H1 (cell line): ENCODE data around the gene EML4. TPM values are rescaled to one million over a fixed set of nuclear protein-coding genes. Genes with fewer than 3 reads are reported as not detected.

Experiments used
- CTCF ChIA-PET: fragments of 300-600 bp; sonication (Branson Sonifier 250); formaldehyde crosslinking; loops from one replicate; lab custom pipeline; 2021; ENCODE audit not compliant: partially characterized antibody; lab: Charles Lee
- POLR2A ChIA-PET: fragments of 300-600 bp; sonication (Branson Sonifier 250); formaldehyde crosslinking; loops from one replicate; lab custom pipeline; 2021; ENCODE audit warnings: inconsistent platforms; ENCODE audit not compliant: partially characterized antibody; lab: Charles Lee
- DNase-seq, 2 experiments: peaks; one replicate each; pipeline versions ENCODE4 v3.0.0 to v3.0.0-alpha.2; 2010 to 2022; ENCODE audit warnings: low spot score in 2 of 2, low read depth in 1 of 2, mixed read lengths in 1 of 2
- FAIRE-seq: peaks from 2 replicates; lab custom pipeline; 2011; peaks lifted over from hg19 to GRCh38; lab: Jason Lieb, UNC
- H2AFZ ChIP-seq: 2 replicates; pipeline ENCODE4 v1.8.1; 2012; ENCODE audit warnings: low read length, inconsistent platforms
- H2AK5ac ChIP-seq: 2 replicates; pipeline ENCODE4 v1.6.1; 2013; ENCODE audit warnings: low read depth, low read length
- H2BK120ac ChIP-seq: replicated peaks from 2 replicates; pipeline ENCODE3; 2013; ENCODE audit warnings: low read depth, low read length, inconsistent platforms
- H2BK12ac ChIP-seq: 2 replicates; pipeline ENCODE4 v1.6.1; 2013; ENCODE audit warnings: low read depth, low read length
- H2BK15ac ChIP-seq: 2 replicates; pipeline ENCODE4 v1.6.1; 2013; ENCODE audit warnings: low read length
- H2BK20ac ChIP-seq: 2 replicates; pipeline ENCODE4 v1.6.1; 2013; ENCODE audit warnings: low read length
- H2BK5ac ChIP-seq: 2 replicates; pipeline ENCODE4 v1.6.1; 2013; ENCODE audit warnings: low read depth, low read length
- H3K14ac ChIP-seq: 2 replicates; pipeline ENCODE4 v1.6.1; 2013; ENCODE audit warnings: inconsistent platforms; ENCODE audit not compliant: insufficient read length
- H3K18ac ChIP-seq: 2 replicates; pipeline ENCODE4 v1.6.1; 2013; ENCODE audit warnings: low read length; ENCODE audit errors: extremely low read depth
- H3K23ac ChIP-seq: 2 replicates; pipeline ENCODE4 v1.6.1; 2013; ENCODE audit warnings: inconsistent platforms; ENCODE audit not compliant: insufficient read length
- H3K23me2 ChIP-seq: 2 replicates; pipeline ENCODE4 v1.6.1; 2013; ENCODE audit warnings: low read depth, low read length
- H3K27ac ChIP-seq: 2 replicates; pipeline ENCODE4 v1.6.1; 2011; ENCODE audit warnings: low read depth, low read length, inconsistent platforms
- H3K27me3 ChIP-seq, 4 experiments: replicated peaks in 1 of 4; 1 replicate in 1 of 4; 2 replicates in 3 of 4; pipeline versions ENCODE4 v1.6.1 to v1.8.1; 2011 to 2013; ENCODE audit warnings: low read length in 3 of 4, mild to moderate bottlenecking in 3 of 4, inconsistent platforms in 2 of 4, mixed read lengths in 2 of 4, moderate library complexity in 1 of 4; ENCODE audit not compliant: control insufficient read depth in 3 of 4, insufficient read depth in 3 of 4; ENCODE audit errors: extremely low read depth in 1 of 4
- H3K36me3 ChIP-seq, 4 experiments: 2 replicates each; pipeline versions ENCODE4 v1.6.1 to v1.8.1; 2011 to 2013; ENCODE audit warnings: mild to moderate bottlenecking in 4 of 4, low read length in 3 of 4, moderate library complexity in 2 of 4, control low read depth in 1 of 4, inconsistent platforms in 1 of 4; ENCODE audit not compliant: insufficient read depth in 4 of 4, control insufficient read depth in 2 of 4
- H3K4ac ChIP-seq: replicated peaks from 2 replicates; pipeline ENCODE3; 2013; ENCODE audit warnings: low read length, low read depth, mixed read lengths, inconsistent platforms; ENCODE audit not compliant: insufficient read length
- H3K4me1 ChIP-seq, 4 experiments: replicated peaks in 1 of 4; 1 replicate in 1 of 4; 2 replicates in 3 of 4; pipeline versions ENCODE4 v1.6.1 to v1.8.1; 2011 to 2013; ENCODE audit warnings: low read length in 3 of 4, inconsistent platforms in 2 of 4, mixed read lengths in 1 of 4; ENCODE audit not compliant: insufficient read depth in 4 of 4, control insufficient read depth in 3 of 4
- H3K4me2 ChIP-seq, 2 experiments: 2 replicates each; pipeline versions ENCODE4 v1.6.1 to v1.8.1; 2011 to 2013; ENCODE audit warnings: low read depth in 2 of 2, low read length in 2 of 2, control low read depth in 1 of 2, inconsistent platforms in 1 of 2, mild to moderate bottlenecking in 1 of 2; ENCODE audit not compliant: insufficient read depth in 1 of 2
- H3K4me3 ChIP-seq, 4 experiments: fragments of 200-600, 300-600 bp in 1 of 4; sonication (generic), shearing (Covaris generic), sonication (Bioruptor Twin) in 1 of 4; 2 replicates each; pipeline versions ENCODE4 v1.5.1 to v1.8.1; 2011 to 2016; ENCODE audit warnings: low read length in 4 of 4, low read depth in 3 of 4, control low read depth in 2 of 4, inconsistent platforms in 2 of 4, mild to moderate bottlenecking in 2 of 4, mixed read lengths in 1 of 4, moderate library complexity in 1 of 4; ENCODE audit not compliant: insufficient read depth in 2 of 4; ENCODE audit errors: extremely low read depth in 1 of 4
- H3K56ac ChIP-seq: replicated peaks from 2 replicates; pipeline ENCODE3; 2013; ENCODE audit warnings: low read depth, mild to moderate bottlenecking, mixed read lengths, low read length, inconsistent platforms; ENCODE audit not compliant: insufficient read length
- H3K79me1 ChIP-seq: 2 replicates; pipeline ENCODE4 v1.6.1; 2013; ENCODE audit warnings: low read depth, low read length, control low read depth
- H3K79me2 ChIP-seq, 2 experiments: 2 replicates each; pipeline versions ENCODE4 v1.6.1 to v1.8.1; 2012 to 2013; ENCODE audit warnings: low read length in 2 of 2, mild to moderate bottlenecking in 2 of 2, inconsistent platforms in 1 of 2; ENCODE audit not compliant: insufficient read depth in 2 of 2, control insufficient read depth in 1 of 2
- H3K9ac ChIP-seq, 4 experiments: replicated peaks in 1 of 4; 1 replicate in 1 of 4; 2 replicates in 3 of 4; pipeline versions ENCODE4 v1.6.1 to v1.8.1; 2011 to 2013; ENCODE audit warnings: low read depth in 3 of 4, low read length in 3 of 4, control low read depth in 2 of 4, mild to moderate bottlenecking in 2 of 4, moderate library complexity in 2 of 4, inconsistent platforms in 1 of 4; ENCODE audit errors: extremely low read depth in 1 of 4
- H3K9me3 ChIP-seq, 2 experiments: 2 replicates each; pipeline versions ENCODE4 v1.6.1 to v1.8.1; 2012 to 2013; ENCODE audit warnings: mild to moderate bottlenecking in 2 of 2, moderate library complexity in 2 of 2, control low read depth in 1 of 2, inconsistent platforms in 1 of 2, low read depth in 1 of 2, low read length in 1 of 2, mixed read lengths in 1 of 2; ENCODE audit not compliant: insufficient read depth in 2 of 2
- H4K20me1 ChIP-seq, 2 experiments: replicated peaks in 1 of 2; 2 replicates each; pipeline versions ENCODE3 to v1.8.1; 2011 to 2013; ENCODE audit warnings: inconsistent platforms in 2 of 2, low read length in 2 of 2, mild to moderate bottlenecking in 1 of 2; ENCODE audit not compliant: insufficient read depth in 2 of 2, control insufficient read depth in 1 of 2
- H4K5ac ChIP-seq: 2 replicates; pipeline ENCODE4 v1.6.1; 2013; ENCODE audit warnings: low read length, low read depth, mixed read lengths, inconsistent platforms; ENCODE audit not compliant: insufficient read length
- H4K8ac ChIP-seq: 2 replicates; pipeline ENCODE4 v1.8.0; 2013; ENCODE audit warnings: mild to moderate bottlenecking, moderate library complexity, low read length, inconsistent platforms; ENCODE audit not compliant: insufficient read depth; ENCODE audit errors: extremely low read depth
- H4K91ac ChIP-seq: replicated peaks from 2 replicates; pipeline ENCODE3; 2013; ENCODE audit warnings: low read length, mixed read lengths, inconsistent platforms; ENCODE audit not compliant: insufficient read length
- ASH2L ChIP-seq: fragments of 200-600, 300-600 bp; sonication (generic); IDR thresholded peaks from one replicate; pipeline ENCODE4 v1.7.1; 2017; ENCODE audit warnings: low read length
- ATF3 ChIP-seq: IDR thresholded peaks from 2 replicates; pipeline ENCODE4 v1.6.1; 2011; ENCODE audit warnings: low read depth, mild to moderate bottlenecking, low read length; ENCODE audit not compliant: insufficient read depth
- BCL11A ChIP-seq, 2 experiments: IDR thresholded peaks; one replicate each; pipeline ENCODE4 v1.6.1; 2011; ENCODE audit warnings: low read depth in 2 of 2, low read length in 2 of 2, mild to moderate bottlenecking in 2 of 2
- EGR1 ChIP-seq: IDR thresholded peaks from 2 replicates; pipeline ENCODE4 v1.6.1; 2011; ENCODE audit warnings: low read depth, low read length, borderline replicate concordance
- GTF2F1 ChIP-seq: IDR thresholded peaks from 2 replicates; pipeline ENCODE4 v1.6.1; 2012; ENCODE audit warnings: low read depth, low read length, improper control_type of control experiment, borderline replicate concordance
- MAFK ChIP-seq: IDR thresholded peaks from 2 replicates; pipeline ENCODE4 v1.6.1; 2012; ENCODE audit warnings: low read depth, mild to moderate bottlenecking, improper control_type of control experiment, low read length
- MAX ChIP-seq: IDR thresholded peaks from 2 replicates; pipeline ENCODE4 v1.6.1; 2012; ENCODE audit warnings: inconsistent platforms
- POU5F1 ChIP-seq: IDR thresholded peaks from 2 replicates; pipeline ENCODE4 v1.6.1; 2011; ENCODE audit warnings: low read depth, mild to moderate bottlenecking, low read length, moderate library complexity
- SIN3A ChIP-seq, 2 experiments: IDR thresholded peaks in 1 of 2; conservative IDR thresholded peaks in 1 of 2; 2 replicates each; pipeline ENCODE4 v1.6.1; 2011 to 2012; ENCODE audit warnings: low read length in 2 of 2, improper control_type of control experiment in 1 of 2, low read depth in 1 of 2, mild to moderate bottlenecking in 1 of 2
- SIX5 ChIP-seq: IDR thresholded peaks from 2 replicates; pipeline ENCODE4 v1.6.1; 2011; ENCODE audit warnings: mild to moderate bottlenecking, low read depth, low read length
- SRF ChIP-seq: IDR thresholded peaks from 2 replicates; pipeline ENCODE4 v1.6.1; 2011; ENCODE audit warnings: mild to moderate bottlenecking, low read depth, low read length, moderate library complexity
- TBP ChIP-seq: IDR thresholded peaks from 2 replicates; pipeline ENCODE4 v1.6.1; 2011; ENCODE audit warnings: low read depth, low read length, improper control_type of control experiment
- WGBS, 2 experiments: shearing (Covaris generic) in 1 of 2; methylation state at CpG; one replicate each; pipeline versions ENCODE4 v1.1.6 to v1.1.7; 2013 to 2015; ENCODE audit warnings: low lambda C conversion rate in 2 of 2, mixed read lengths in 2 of 2, inconsistent platforms in 1 of 2, low coverage in 1 of 2, missing lambda C conversion rate in 1 of 2; ENCODE audit not compliant: insufficient replicate concordance in 2 of 2, insufficient coverage in 1 of 2, insufficient read length in 1 of 2; ENCODE audit errors: extremely low coverage in 1 of 2, missing lambda C conversion rate in 1 of 2; 5-methylcytosine and 5-hydroxymethylcytosine counted together
- polyA plus RNA-seq, 7 experiments: library from polyadenylated mRNA; depleted of rRNA in 3 of 7; stranded (reverse) in 5 of 7; unstranded in 2 of 7; fragments of >200 nt in 5 of 7; fragments of 200-250 nt in 2 of 7; gene quantifications; 1 replicate in 5 of 7; 2 replicates in 1 of 7; 4 replicates in 1 of 7; pipeline versions ENCODE4 v1.2.1 to v1.2.3, GENCODE V29; 2011 to 2013; ENCODE audit warnings: missing spikeins in 2 of 7, mixed read lengths in 2 of 7
- total RNA-seq: library from RNA; stranded (reverse); fragmentation: NEBNext Ultra II Directional; extraction: Animal tissue kit (Norgen Biotek cat#: 25700); gene quantifications from 2 replicates; pipeline ENCODE4 v1.2.1, GENCODE V29; 2021

Gene EML4
- total and polyA plus RNA-seq, 2 of the 8 experiments (the other 6 are each of a cell fraction or from before 2014, with no cell fraction given): 50.1 to 104 TPM

- no peak overlapping the region for H3K14ac ChIP-seq
- peak overlapping the region; percentile 16 for H4K91ac ChIP-seq
- no peak overlapping the region; the same call in 1 of the 2 replicates for H2AK5ac ChIP-seq
- H2BK12ac ChIP-seq: no peak overlapping the region
- FAIRE-seq: no peak
- no peak for TF ChIP-seq POU5F1
- no peak for TF ChIP-seq MAX
- TF ChIP-seq ATF3: no peak
- TF ChIP-seq BCL11A (IDR thresholded peaks at IDR 0.05; ENCODE audit: low read depth in 2 of 2, low read length in 2 of 2): no peak
- TF ChIP-seq SIX5: no peak
- TF ChIP-seq SIN3A (conservative IDR thresholded peaks at IDR 0.05 in 1 of 2, IDR thresholded peaks at IDR 0.05 in 1 of 2; ENCODE audit: low read depth in 1 of 2, low read length in 2 of 2): no peak
- TF ChIP-seq TBP: no peak
- TF ChIP-seq MAFK: no peak
- TF ChIP-seq ASH2L: no peak
- TF ChIP-seq SRF: no peak
- TF ChIP-seq EGR1: no peak
- no peak for TF ChIP-seq GTF2F1
- no peak overlapping the region for H3K4me2 ChIP-seq
- H4K8ac ChIP-seq: no peak overlapping the region
- no peaks in the 10 kb centered on the region for H3K79me1 ChIP-seq
- no peaks in the 10 kb centered on the region for H3K36me3 ChIP-seq
- H3K27ac ChIP-seq: no peak overlapping the region
- no peaks in the 10 kb centered on the region for H4K20me1 ChIP-seq
- no peak overlapping the region for H3K18ac ChIP-seq
- ChIA-PET CTCF (interaction anchor here (1.3 kb wide), 1 partner anchor 10 kb away, joined by 4 read pairs; no protein-coding TSS in a partner anchor), POLR2A (no interaction called here)
- no peak overlapping the region for H2BK20ac ChIP-seq
- H3K9me3 ChIP-seq: no peaks in the 10 kb centered on the region
- H2BK120ac ChIP-seq: no peak overlapping the region
- 94% methylated on average over 5 of the region's 5 CpGs; no CpG with 5 or more reads in 1 of the 2 experiments for WGBS, 2 experiments
- DNase-seq: no peak
- no peak overlapping the region for H2BK15ac ChIP-seq
- no peak overlapping the region for H2AFZ ChIP-seq
- H3K56ac ChIP-seq: no peak overlapping the region
- 0 out of 2 replicates have a peak overlapping the region, but pooled peaks have one; percentile 38 for H2BK5ac ChIP-seq
- no peak overlapping the region for H3K4ac ChIP-seq
- H3K27me3 ChIP-seq: no peaks in the 10 kb centered on the region
- H3K9ac ChIP-seq: no peak overlapping the region
- no peak overlapping the region for H3K23ac ChIP-seq
- H4K5ac ChIP-seq: no peak overlapping the region
- no peaks in the 10 kb centered on the region for H3K79me2 ChIP-seq
- H3K4me1 ChIP-seq: peaks cover 0 to 12% (median 9%) of the 10 kb centered on the region in 4 experiments; a peak in 6 of 7 replicates
- no peaks in the 10 kb centered on the region for H3K23me2 ChIP-seq
- H3K4me3 ChIP-seq: no peak overlapping the region
Observed at GRCh38 chr2:42129947-42130346, 39.2 kb upstream of the EML4 start.
